GM12892 (cell line): Measurements from ENCODE around the gene DPEP2.

Source experiments
- POLR2AphosphoS5 ChIP-seq: IDR thresholded peaks from 2 replicates; pipeline ENCODE4 v1.6.1; 2011; ENCODE audit warnings: low read depth, low read length, control low read depth
- TAF1 ChIP-seq: IDR thresholded peaks from 2 replicates; pipeline ENCODE4 v1.6.1; 2011; ENCODE audit warnings: low read depth, mild to moderate bottlenecking, control low read depth, low read length, borderline replicate concordance

GRCh38 chr16:67995423-67995822 is 3.9 kb downstream of the DPEP2 start:
- TF ChIP-seq POLR2AphosphoS5 (no peak), TAF1 (no peak)
